ENCODE measurements around the gene ETFRF1.

- no peak for TF ChIP-seq CTCF (IDR thresholded peaks at IDR 0.05; ENCODE audit: insufficient read depth, low read length)
- TF ChIP-seq GABPA (IDR thresholded peaks at IDR 0.05; ENCODE audit: low read depth), result no peak
- TF ChIP-seq REST (IDR thresholded peaks at IDR 0.05; ENCODE audit: insufficient replicate concordance, low read depth), result no peak
These were observed 43.0 kb upstream of the ETFRF1 start for GRCh38 chr12:25152055-25152454.

Measured in HL-60 (cell line).